Measurements from ENCODE around the gene GNL3. TPM values are rescaled to one million over a fixed set of nuclear protein-coding genes. Genes with fewer than 3 reads are reported as not detected.
A peak's percentile ranks its signal among the peaks of the same experiment; 100 is the strongest.

The GNL3 gene
- total RNA-seq, 1 experiment from 2014 or later = 88.9 TPM

DNA sequence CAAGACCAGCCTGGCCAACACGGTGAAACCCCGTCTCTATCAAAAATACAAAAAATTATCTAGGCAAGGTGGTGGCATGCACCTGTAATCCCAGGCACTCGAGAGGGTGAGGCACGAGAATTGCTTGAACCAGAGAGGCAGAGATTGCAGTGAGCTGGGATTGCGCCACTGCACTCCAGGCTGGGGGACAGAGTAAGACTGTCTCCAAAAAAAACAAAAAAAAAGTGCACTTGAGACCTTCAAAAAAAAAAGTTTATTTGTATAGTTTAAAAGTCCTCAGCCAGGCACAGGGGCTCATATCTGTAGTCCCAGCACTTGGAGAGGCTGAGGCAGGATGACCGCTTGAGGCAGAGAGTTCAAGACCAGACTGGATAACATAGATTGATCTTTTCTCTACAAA, 2.2 kb upstream of the GNL3 start:
- no TSS peak for BruUV-seq (replicated peaks)
- intact Hi-C loops (cut with micrococcal nuclease; ENCODE audit: unreplicated experiment) = no loop called here

DNA sequence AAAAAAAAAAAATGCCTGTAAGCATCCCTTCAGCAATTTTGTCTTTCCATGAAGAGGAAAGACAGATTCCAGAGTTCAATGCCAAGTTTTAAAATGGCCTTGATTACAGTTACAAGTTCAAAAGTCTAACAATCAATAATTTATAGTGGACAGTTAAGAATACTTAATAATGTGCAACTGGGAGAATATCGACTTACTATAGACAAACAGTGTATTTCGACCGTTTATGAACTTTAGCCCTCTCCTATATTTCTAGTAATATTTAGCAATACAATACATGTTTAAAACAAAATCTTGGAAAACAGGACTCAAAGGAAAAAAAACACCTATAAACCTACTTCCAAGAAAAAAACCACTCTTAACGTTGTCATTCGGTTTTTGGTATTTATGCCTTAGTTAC, 1.6 kb upstream of the GNL3 start:
- H3K27ac ChIP-seq (ENCODE audit: low read length) = peak overlapping the region; percentile 93; the same call in 1 of the 2 replicates
- in situ Hi-C loops (cut with HindIII; ENCODE audit: low pct_unique_long_range_greater_than_20kb, low sequenced_read_pairs) (no loop called here), intact Hi-C loops (cut with micrococcal nuclease; ENCODE audit: unreplicated experiment) (no loop called here)
- no peak for ATAC-seq
- DNase-seq (ENCODE audit: low read depth, low spot score) = no peak
- H3K4me1 ChIP-seq (ENCODE audit: control insufficient read depth, insufficient read depth, low read length) = peaks cover 26% of the 10 kb centered on the region
- H3K9me3 ChIP-seq (ENCODE audit: control insufficient read depth, insufficient read depth, low read depth, low read length) = no peaks in the 10 kb centered on the region
- H3K27me3 ChIP-seq (ENCODE audit: control insufficient read depth, insufficient read depth, low read length) = no peaks in the 10 kb centered on the region
- peaks cover 30% of the 10 kb centered on the region for H3K36me3 ChIP-seq (ENCODE audit: control insufficient read depth, insufficient read depth, low read length)
- TSS peak; percentile 81 for BruUV-seq (replicated peaks)
- TF ChIP-seq POLR2AphosphoS5 (IDR thresholded peaks at IDR 0.05; ENCODE audit: low read depth, low read length) (no peak), SIN3A (IDR thresholded peaks at IDR 0.05; ENCODE audit: borderline replicate concordance, insufficient read depth, low read depth, low read length) (no peak), TCF7L2 (IDR thresholded peaks at IDR 0.05; ENCODE audit: low read depth, low read length) (no peak)
- TF ChIP-seq, protein P1, sequence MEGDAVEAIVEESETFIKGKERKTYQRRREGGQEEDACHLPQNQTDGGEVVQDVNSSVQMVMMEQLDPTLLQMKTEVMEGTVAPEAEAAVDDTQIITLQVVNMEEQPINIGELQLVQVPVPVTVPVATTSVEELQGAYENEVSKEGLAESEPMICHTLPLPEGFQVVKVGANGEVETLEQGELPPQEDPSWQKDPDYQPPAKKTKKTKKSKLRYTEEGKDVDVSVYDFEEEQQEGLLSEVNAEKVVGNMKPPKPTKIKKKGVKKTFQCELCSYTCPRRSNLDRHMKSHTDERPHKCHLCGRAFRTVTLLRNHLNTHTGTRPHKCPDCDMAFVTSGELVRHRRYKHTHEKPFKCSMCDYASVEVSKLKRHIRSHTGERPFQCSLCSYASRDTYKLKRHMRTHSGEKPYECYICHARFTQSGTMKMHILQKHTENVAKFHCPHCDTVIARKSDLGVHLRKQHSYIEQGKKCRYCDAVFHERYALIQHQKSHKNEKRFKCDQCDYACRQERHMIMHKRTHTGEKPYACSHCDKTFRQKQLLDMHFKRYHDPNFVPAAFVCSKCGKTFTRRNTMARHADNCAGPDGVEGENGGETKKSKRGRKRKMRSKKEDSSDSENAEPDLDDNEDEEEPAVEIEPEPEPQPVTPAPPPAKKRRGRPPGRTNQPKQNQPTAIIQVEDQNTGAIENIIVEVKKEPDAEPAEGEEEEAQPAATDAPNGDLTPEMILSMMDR (IDR thresholded peaks at IDR 0.05) = no peak
- TF ChIP-seq, protein P2, sequence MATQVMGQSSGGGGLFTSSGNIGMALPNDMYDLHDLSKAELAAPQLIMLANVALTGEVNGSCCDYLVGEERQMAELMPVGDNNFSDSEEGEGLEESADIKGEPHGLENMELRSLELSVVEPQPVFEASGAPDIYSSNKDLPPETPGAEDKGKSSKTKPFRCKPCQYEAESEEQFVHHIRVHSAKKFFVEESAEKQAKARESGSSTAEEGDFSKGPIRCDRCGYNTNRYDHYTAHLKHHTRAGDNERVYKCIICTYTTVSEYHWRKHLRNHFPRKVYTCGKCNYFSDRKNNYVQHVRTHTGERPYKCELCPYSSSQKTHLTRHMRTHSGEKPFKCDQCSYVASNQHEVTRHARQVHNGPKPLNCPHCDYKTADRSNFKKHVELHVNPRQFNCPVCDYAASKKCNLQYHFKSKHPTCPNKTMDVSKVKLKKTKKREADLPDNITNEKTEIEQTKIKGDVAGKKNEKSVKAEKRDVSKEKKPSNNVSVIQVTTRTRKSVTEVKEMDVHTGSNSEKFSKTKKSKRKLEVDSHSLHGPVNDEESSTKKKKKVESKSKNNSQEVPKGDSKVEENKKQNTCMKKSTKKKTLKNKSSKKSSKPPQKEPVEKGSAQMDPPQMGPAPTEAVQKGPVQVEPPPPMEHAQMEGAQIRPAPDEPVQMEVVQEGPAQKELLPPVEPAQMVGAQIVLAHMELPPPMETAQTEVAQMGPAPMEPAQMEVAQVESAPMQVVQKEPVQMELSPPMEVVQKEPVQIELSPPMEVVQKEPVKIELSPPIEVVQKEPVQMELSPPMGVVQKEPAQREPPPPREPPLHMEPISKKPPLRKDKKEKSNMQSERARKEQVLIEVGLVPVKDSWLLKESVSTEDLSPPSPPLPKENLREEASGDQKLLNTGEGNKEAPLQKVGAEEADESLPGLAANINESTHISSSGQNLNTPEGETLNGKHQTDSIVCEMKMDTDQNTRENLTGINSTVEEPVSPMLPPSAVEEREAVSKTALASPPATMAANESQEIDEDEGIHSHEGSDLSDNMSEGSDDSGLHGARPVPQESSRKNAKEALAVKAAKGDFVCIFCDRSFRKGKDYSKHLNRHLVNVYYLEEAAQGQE (IDR thresholded peaks at IDR 0.05; ENCODE audit: insufficient read depth in 1 of 2, low read depth in 2 of 2, low read length in 1 of 2) = no peak
- CTCF ChIA-PET = no interaction called here
- POLR2A ChIA-PET = no interaction called here
- peak overlapping the region in 1 of 2 experiments; percentile 98; a peak in 2 of 4 replicates for H3K4me3 ChIP-seq (ENCODE audit: low read depth in 2 of 2, low read length in 2 of 2)

More for the DNA sequence above, 2.2 kb upstream of the GNL3 start:
- TF ChIP-seq, protein P2 (IDR thresholded peaks at IDR 0.05; ENCODE audit: insufficient read depth in 1 of 2, low read depth in 2 of 2, low read length in 1 of 2) = no peak
- TF ChIP-seq, protein P1 (IDR thresholded peaks at IDR 0.05) = no peak
- TF ChIP-seq POLR2AphosphoS5 (IDR thresholded peaks at IDR 0.05; ENCODE audit: low read depth, low read length) (no peak), SIN3A (IDR thresholded peaks at IDR 0.05; ENCODE audit: borderline replicate concordance, insufficient read depth, low read depth, low read length) (no peak), TCF7L2 (IDR thresholded peaks at IDR 0.05; ENCODE audit: low read depth, low read length) (no peak)
- in situ Hi-C loops (cut with HindIII; ENCODE audit: low pct_unique_long_range_greater_than_20kb, low sequenced_read_pairs) = no loop called here
- DNase-seq (ENCODE audit: low read depth, low spot score) (no peak), ATAC-seq (no peak)
- peaks cover 26% of the 10 kb centered on the region for H3K4me1 ChIP-seq (ENCODE audit: control insufficient read depth, insufficient read depth, low read length)
- CTCF ChIA-PET = no interaction called here
- no peak overlapping the region for H3K27ac ChIP-seq (ENCODE audit: low read length)
- POLR2A ChIA-PET = no interaction called here
- H3K4me3 ChIP-seq (ENCODE audit: low read depth in 2 of 2, low read length in 2 of 2) = no peak overlapping the region
- H3K36me3 ChIP-seq (ENCODE audit: control insufficient read depth, insufficient read depth, low read length) = peaks cover 24% of the 10 kb centered on the region
- H3K27me3 ChIP-seq (ENCODE audit: control insufficient read depth, insufficient read depth, low read length) = no peaks in the 10 kb centered on the region
- no peaks in the 10 kb centered on the region for H3K9me3 ChIP-seq (ENCODE audit: control insufficient read depth, insufficient read depth, low read depth, low read length)
